ENCODE measurements around the gene FBXL13. TPM values are rescaled to one million over a fixed set of nuclear protein-coding genes. Genes with fewer than 3 reads are reported as not detected.
"Not testable (repeated sequence)": the region's sequence is repeated elsewhere in the genome, so short reads cannot be mapped to it uniquely, and the experiment has no call there.

Gene FBXL13
- total and polyA plus RNA-seq, 7 experiments from 2014 or later: 0.44 to 1.9 (median 1.1) TPM; not detected in 1

DNA sequence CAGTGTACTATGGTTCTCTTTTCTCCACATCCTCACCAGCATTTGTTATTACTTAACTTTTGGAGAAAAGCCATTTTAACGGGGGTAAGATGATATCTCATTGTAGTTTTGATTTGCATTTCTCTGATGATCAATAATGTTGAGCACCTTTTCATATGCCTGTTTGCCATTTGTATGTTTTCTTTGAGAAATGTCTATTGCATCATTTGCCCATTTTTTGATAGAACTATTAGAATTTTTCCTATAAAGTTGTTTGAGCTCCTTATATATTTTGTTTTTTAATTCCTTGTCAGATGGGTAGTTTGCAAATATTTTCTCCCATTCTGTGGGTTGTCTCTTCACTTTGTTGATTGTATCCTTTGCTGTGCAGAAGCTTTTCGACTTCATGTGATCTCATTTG, 172.5 kb downstream of the FBXL13 start:
- H3K4me3 Mint-ChIP-seq, CTCF ChIA-PET: not testable (repeated sequence)

DNA sequence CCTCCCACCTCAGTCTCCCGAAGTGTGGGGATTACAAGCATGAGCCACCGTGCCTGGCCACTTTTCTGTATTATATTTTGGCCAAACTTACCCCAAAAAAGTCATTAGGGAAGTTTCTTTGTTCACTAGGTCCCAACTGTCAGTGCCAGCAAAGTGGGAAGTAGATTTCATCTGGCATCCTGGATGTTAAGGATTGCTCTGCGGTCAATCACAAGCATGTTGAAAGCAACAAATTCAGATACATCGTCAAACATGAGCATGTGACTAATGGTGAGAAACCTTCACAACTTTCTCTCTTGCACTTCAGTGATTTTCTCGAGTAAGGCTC, 176.1 kb downstream of the FBXL13 start:
- intact Hi-C loops (cut with micrococcal nuclease): no loop called here
- Histone ChIP-seq H3K27me3 (ENCODE audit: control insufficient read depth in 2 of 2, insufficient read depth in 2 of 2, low read length in 2 of 2) (no peaks in the 10 kb centered on the region), H3K36me3 (ENCODE audit: control insufficient read depth in 2 of 3, insufficient read depth in 3 of 3, low read length in 3 of 3) (no peaks in the 10 kb centered on the region), H3K4me1 (ENCODE audit: control insufficient read depth in 2 of 2, insufficient read depth in 2 of 2, low read length in 2 of 2) (no peaks in the 10 kb centered on the region), H3K4me3 (ENCODE audit: low read length) (no peak overlapping the region), H3K9me3 (ENCODE audit: control insufficient read depth in 2 of 3, low read length in 3 of 3) (no peaks in the 10 kb centered on the region), H3K27ac (ENCODE audit: low read depth, low read length) (no peak overlapping the region)
- Mint-ChIP-seq H3K27me3 (peaks cover 0 to 8% (median 0%) of the 10 kb centered on the region in 5 donors), H3K4me1 (no peaks in the 10 kb centered on the region), H3K27ac (no peak overlapping the region), H3K36me3 (peaks cover 0 to 3% (median 0%) of the 10 kb centered on the region in 5 donors), H3K9me3 (peaks cover 0 to 5% (median 0%) of the 10 kb centered on the region in 11 donors), H3K4me3 (no peak overlapping the region)
- no peak for DNase-seq
- POLR2A ChIA-PET: no interaction called here
- CTCF ChIA-PET: no interaction called here
- no peak for ATAC-seq

More for the DNA sequence above, 172.5 kb downstream of the FBXL13 start:
- ATAC-seq; H3K27ac ChIP-seq (ENCODE audit: low read depth, low read length); DNase-seq; intact Hi-C loops (cut with micrococcal nuclease); H3K4me1 Mint-ChIP-seq; H3K27me3 ChIP-seq (ENCODE audit: control insufficient read depth in 2 of 2, insufficient read depth in 2 of 2, low read length in 2 of 2); H3K36me3 Mint-ChIP-seq; POLR2A ChIA-PET; H3K36me3 ChIP-seq (ENCODE audit: control insufficient read depth in 2 of 3, insufficient read depth in 3 of 3, low read length in 3 of 3); H3K9me3 ChIP-seq (ENCODE audit: control insufficient read depth in 2 of 3, low read length in 3 of 3); H3K4me1 ChIP-seq (ENCODE audit: control insufficient read depth in 2 of 2, insufficient read depth in 2 of 2, low read length in 2 of 2); H3K4me3 ChIP-seq (ENCODE audit: low read length); H3K27ac Mint-ChIP-seq: not testable (repeated sequence)
- H3K27me3 Mint-ChIP-seq: peaks cover 0 to 14% (median 0%) of the 10 kb centered on the region in 5 donors
- peaks cover 0 to 35% (median 5%) of the 10 kb centered on the region in 11 donors for H3K9me3 Mint-ChIP-seq

DNA sequence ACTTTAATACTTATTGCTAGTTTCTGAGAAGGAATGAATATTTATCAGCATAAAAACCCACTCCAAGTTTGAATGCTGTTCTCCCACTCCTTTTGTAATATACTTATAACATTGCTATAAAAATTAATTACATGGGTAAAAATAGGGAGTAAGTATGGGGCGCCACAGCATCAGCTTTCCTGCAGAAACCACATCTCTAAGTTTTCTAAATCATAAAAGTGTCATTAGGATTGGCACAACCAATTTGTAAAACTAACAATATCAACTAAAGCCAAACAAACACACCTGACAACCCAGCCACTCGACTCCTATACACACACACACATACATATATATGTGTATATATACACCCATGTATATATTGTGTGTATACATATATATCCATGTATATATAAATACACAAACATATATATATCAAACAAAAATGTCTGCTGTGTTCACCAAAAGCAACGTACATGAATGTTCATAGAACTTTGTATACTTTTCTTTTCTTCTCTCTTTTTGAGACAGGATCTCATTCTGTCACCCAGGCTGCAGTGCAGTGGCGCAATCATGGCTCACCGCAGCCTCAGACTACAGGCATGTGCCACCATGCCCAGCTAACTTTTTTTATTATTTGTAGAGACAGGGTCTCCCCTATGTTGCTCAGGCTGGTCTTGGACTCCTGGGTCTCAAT, 176.6 kb downstream of the FBXL13 start:
- intact Hi-C loops (cut with micrococcal nuclease): no loop called here

DNA sequence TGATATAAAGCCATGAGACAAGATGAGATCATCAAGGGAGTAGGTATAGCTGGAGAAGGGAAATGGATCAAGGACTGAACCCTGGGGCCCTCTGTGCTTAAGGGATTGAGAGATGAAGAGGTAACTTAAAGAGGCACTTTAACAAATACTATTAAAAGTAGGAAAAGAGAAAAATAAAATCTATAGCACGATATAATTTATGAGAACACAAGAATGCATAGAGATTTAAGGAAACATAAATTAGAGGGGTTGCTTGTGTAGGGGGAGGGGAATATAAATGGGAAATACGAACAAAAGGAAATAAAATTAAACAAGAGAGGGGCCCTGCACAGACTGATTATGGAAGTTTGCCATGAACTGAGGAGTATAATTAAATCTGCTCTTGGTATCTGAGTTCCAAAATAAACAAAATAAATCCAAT, 177.4 kb downstream of the FBXL13 start:
- Mint-ChIP-seq H3K9me3 (peaks cover 0 to 4% (median 0%) of the 10 kb centered on the region in 11 donors), H3K36me3 (peaks cover 0 to 3% (median 0%) of the 10 kb centered on the region in 5 donors), H3K4me1 (no peaks in the 10 kb centered on the region), H3K27ac (no peak overlapping the region), H3K27me3 (peaks cover 0 to 5% (median 0%) of the 10 kb centered on the region in 5 donors), H3K4me3 (no peak overlapping the region)
- Histone ChIP-seq H3K4me1 (ENCODE audit: control insufficient read depth in 2 of 2, insufficient read depth in 2 of 2, low read length in 2 of 2) (no peaks in the 10 kb centered on the region), H3K4me3 (ENCODE audit: low read length) (no peak overlapping the region), H3K27ac (ENCODE audit: low read depth, low read length) (no peak overlapping the region), H3K36me3 (ENCODE audit: control insufficient read depth in 2 of 3, insufficient read depth in 3 of 3, low read length in 3 of 3) (no peaks in the 10 kb centered on the region), H3K9me3 (ENCODE audit: control insufficient read depth in 2 of 3, low read length in 3 of 3) (no peaks in the 10 kb centered on the region), H3K27me3 (ENCODE audit: control insufficient read depth in 2 of 2, insufficient read depth in 2 of 2, low read length in 2 of 2) (no peaks in the 10 kb centered on the region)
- ATAC-seq: no peak
- intact Hi-C loops (cut with micrococcal nuclease): no loop called here
- CTCF ChIA-PET: no interaction called here
- POLR2A ChIA-PET: no interaction called here
- DNase-seq: no peak

More for the DNA sequence above, 176.6 kb downstream of the FBXL13 start:
- Mint-ChIP-seq H3K4me3 (no peak overlapping the region), H3K9me3 (peaks cover 0 to 3% (median 0%) of the 10 kb centered on the region in 11 donors), H3K27me3 (peaks cover 0 to 6% (median 0%) of the 10 kb centered on the region in 5 donors), H3K4me1 (no peaks in the 10 kb centered on the region), H3K27ac (no peak overlapping the region), H3K36me3 (peaks cover 0 to 3% (median 0%) of the 10 kb centered on the region in 5 donors)
- Histone ChIP-seq H3K27ac (ENCODE audit: low read depth, low read length) (no peak overlapping the region), H3K4me1 (ENCODE audit: control insufficient read depth in 2 of 2, insufficient read depth in 2 of 2, low read length in 2 of 2) (no peaks in the 10 kb centered on the region), H3K9me3 (ENCODE audit: control insufficient read depth in 2 of 3, low read length in 3 of 3) (no peaks in the 10 kb centered on the region), H3K27me3 (ENCODE audit: control insufficient read depth in 2 of 2, insufficient read depth in 2 of 2, low read length in 2 of 2) (no peaks in the 10 kb centered on the region), H3K36me3 (ENCODE audit: control insufficient read depth in 2 of 3, insufficient read depth in 3 of 3, low read length in 3 of 3) (no peaks in the 10 kb centered on the region), H3K4me3 (ENCODE audit: low read length) (no peak overlapping the region)
- ATAC-seq (peak; percentile 34), DNase-seq (no peak)
- POLR2A ChIA-PET: no interaction called here
- CTCF ChIA-PET: no interaction called here

DNA sequence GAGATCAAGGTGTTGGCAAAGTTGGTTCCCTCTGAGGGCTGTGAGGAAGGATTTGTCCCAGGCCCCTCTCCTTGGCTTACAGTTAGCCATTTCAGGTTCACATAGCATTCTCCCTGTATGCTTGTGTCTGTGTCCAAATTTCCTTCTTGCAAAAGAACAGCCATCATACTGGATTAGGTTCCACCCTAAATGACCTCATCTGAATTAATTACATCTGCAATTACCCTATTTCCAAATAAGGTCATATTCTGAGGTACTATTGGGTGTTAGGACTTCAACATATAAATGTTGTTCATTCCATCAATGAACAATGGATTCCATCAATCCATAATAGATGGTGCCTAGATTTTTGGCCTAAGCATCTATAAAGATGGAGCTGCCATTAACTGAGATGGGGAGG, 178.0 kb downstream of the FBXL13 start:
- H3K9me3 ChIP-seq (ENCODE audit: control insufficient read depth in 2 of 3, low read length in 3 of 3): no peaks in the 10 kb centered on the region
- ChIA-PET CTCF (no interaction called here), POLR2A (no interaction called here)
- Mint-ChIP-seq H3K36me3 (peaks cover 0 to 3% (median 0%) of the 10 kb centered on the region in 5 donors), H3K4me1 (no peaks in the 10 kb centered on the region), H3K9me3 (peaks cover 0 to 4% (median 0%) of the 10 kb centered on the region in 11 donors), H3K27me3 (peaks cover 0 to 4% (median 0%) of the 10 kb centered on the region in 5 donors), H3K27ac (no peak overlapping the region), H3K4me3 (no peak overlapping the region)
- DNase-seq: no peak
- no peaks in the 10 kb centered on the region for H3K4me1 ChIP-seq (ENCODE audit: control insufficient read depth in 2 of 2, insufficient read depth in 2 of 2, low read length in 2 of 2)
- H3K4me3 ChIP-seq (ENCODE audit: low read length): no peak overlapping the region
- no peak for ATAC-seq
- no peak overlapping the region for H3K27ac ChIP-seq (ENCODE audit: low read depth, low read length)
- H3K27me3 ChIP-seq (ENCODE audit: control insufficient read depth in 2 of 2, insufficient read depth in 2 of 2, low read length in 2 of 2): no peaks in the 10 kb centered on the region
- intact Hi-C loops (cut with micrococcal nuclease): no loop called here
- H3K36me3 ChIP-seq (ENCODE audit: control insufficient read depth in 2 of 3, insufficient read depth in 3 of 3, low read length in 3 of 3): no peaks in the 10 kb centered on the region

DNA sequence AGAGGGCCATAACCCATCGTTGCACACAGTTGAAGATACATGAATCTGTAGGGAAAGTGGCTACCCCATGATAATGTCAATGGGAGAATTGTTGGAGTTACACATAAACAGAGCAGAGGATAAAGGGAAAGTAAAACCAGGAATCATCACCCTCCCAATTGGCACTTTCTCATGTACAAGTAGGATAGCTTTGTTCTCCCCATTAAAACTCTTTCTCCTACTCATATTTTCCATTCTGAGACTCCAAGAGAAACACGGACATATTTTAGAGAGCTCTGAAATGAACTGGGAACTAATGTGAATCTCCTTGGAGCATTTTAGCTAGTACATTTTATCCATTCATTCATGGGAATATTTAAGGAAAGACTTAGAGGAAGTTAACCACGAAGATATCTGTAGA, 179.0 kb downstream of the FBXL13 start:
- H3K4me1 Mint-ChIP-seq: no peaks in the 10 kb centered on the region
- no peaks in the 10 kb centered on the region for H3K36me3 ChIP-seq (ENCODE audit: control insufficient read depth in 2 of 3, insufficient read depth in 3 of 3, low read length in 3 of 3)
- H3K9me3 Mint-ChIP-seq: peaks cover 0 to 4% (median 0%) of the 10 kb centered on the region in 11 donors
- ChIA-PET POLR2A (no interaction called here), CTCF (no interaction called here)
- ATAC-seq: no peak
- H3K27ac ChIP-seq (ENCODE audit: low read depth, low read length): no peak overlapping the region
- peaks cover 0 to 1% (median 0%) of the 10 kb centered on the region in 5 donors for H3K27me3 Mint-ChIP-seq
- H3K9me3 ChIP-seq (ENCODE audit: control insufficient read depth in 2 of 3, low read length in 3 of 3): no peaks in the 10 kb centered on the region
- H3K4me1 ChIP-seq (ENCODE audit: control insufficient read depth in 2 of 2, insufficient read depth in 2 of 2, low read length in 2 of 2): no peaks in the 10 kb centered on the region
- no peak for DNase-seq
- intact Hi-C loops (cut with micrococcal nuclease): no loop called here
- no peak overlapping the region for H3K4me3 ChIP-seq (ENCODE audit: low read length)
- H3K27me3 ChIP-seq (ENCODE audit: control insufficient read depth in 2 of 2, insufficient read depth in 2 of 2, low read length in 2 of 2): no peaks in the 10 kb centered on the region
- H3K27ac Mint-ChIP-seq: peak overlapping the region in 1 of 9 donors; percentile 52
- H3K4me3 Mint-ChIP-seq: no peak overlapping the region
- peaks cover 0 to 3% (median 0%) of the 10 kb centered on the region in 5 donors for H3K36me3 Mint-ChIP-seq

DNA sequence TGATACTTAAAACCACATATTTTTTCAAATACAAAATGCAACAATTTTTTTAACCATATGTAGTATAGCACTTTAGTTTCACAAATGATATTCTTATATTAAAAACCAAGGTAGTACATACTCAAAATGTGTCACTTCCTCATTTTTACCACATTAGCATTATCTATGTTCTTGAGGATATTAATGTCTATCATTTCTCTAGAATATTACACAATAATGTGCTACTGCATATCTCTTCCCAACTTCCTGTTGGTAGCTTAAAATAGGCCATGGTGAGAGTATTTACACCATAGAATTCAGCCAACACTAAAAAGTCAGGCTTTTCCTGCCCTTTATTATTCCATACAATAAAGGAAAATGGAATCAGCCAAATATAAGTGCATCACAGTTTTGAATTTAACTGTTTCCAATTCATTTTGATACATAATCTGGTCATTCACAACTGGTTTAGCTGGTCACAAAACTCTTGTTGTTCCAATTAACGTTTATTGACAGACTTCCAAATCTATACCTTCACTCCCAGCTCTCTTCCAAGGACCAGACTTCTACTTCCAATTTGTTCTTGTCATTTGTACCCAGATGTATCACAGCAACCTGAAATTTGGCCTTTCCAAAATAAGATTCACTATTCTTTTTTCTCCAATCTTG, 181.8 kb downstream of the FBXL13 start:
- Histone ChIP-seq H3K4me1 (ENCODE audit: control insufficient read depth in 2 of 2, insufficient read depth in 2 of 2, low read length in 2 of 2) (no peaks in the 10 kb centered on the region), H3K9me3 (ENCODE audit: control insufficient read depth in 2 of 3, low read length in 3 of 3) (no peaks in the 10 kb centered on the region), H3K36me3 (ENCODE audit: control insufficient read depth in 2 of 3, insufficient read depth in 3 of 3, low read length in 3 of 3) (no peaks in the 10 kb centered on the region), H3K27me3 (ENCODE audit: control insufficient read depth in 2 of 2, insufficient read depth in 2 of 2, low read length in 2 of 2) (no peaks in the 10 kb centered on the region), H3K27ac (ENCODE audit: low read depth, low read length) (no peak overlapping the region), H3K4me3 (ENCODE audit: low read length) (no peak overlapping the region)
- Mint-ChIP-seq H3K27me3 (peaks cover 0 to 4% (median 0%) of the 10 kb centered on the region in 5 donors), H3K27ac (no peak overlapping the region), H3K4me3 (no peak overlapping the region), H3K4me1 (no peaks in the 10 kb centered on the region), H3K9me3 (peaks cover 0 to 4% (median 0%) of the 10 kb centered on the region in 11 donors), H3K36me3 (peaks cover 0 to 6% (median 0%) of the 10 kb centered on the region in 5 donors)
- DNase-seq (no peak), ATAC-seq (peak; percentile 49)
- ChIA-PET POLR2A (no interaction called here), CTCF (no interaction called here)
- intact Hi-C loops (cut with micrococcal nuclease): no loop called here
